ENCODE results near the gene ANKRD10.

The ANKRD10 gene

GRCh38 chr13:110866491-110867170 lies 48.2 kb downstream of the ANKRD10 start:
- ChIA-PET POLR2A (no interaction called here), CTCF (no interaction called here)
- H3K4me1 ChIP-seq (ENCODE audit: control insufficient read depth, insufficient read depth, low read length), result no peaks in the 10 kb centered on the region; the same call in 1 of the 2 replicates
- H3K4me3 ChIP-seq (ENCODE audit: low read depth, low read length), result no peak overlapping the region
- H3K36me3 ChIP-seq (ENCODE audit: control insufficient read depth in 2 of 2, insufficient read depth in 1 of 2, low read length in 2 of 2), result no peaks in the 10 kb centered on the region
- TF ChIP-seq ZNF416 (tag by site-specific recombination; IDR thresholded peaks at IDR 0.05) (no peak), ZBTB20 (tag by site-specific recombination; IDR thresholded peaks at IDR 0.05) (no peak), ZBTB11 (tag by site-specific recombination; conservative IDR thresholded peaks at IDR 0.05; ENCODE audit: low read depth) (no peak), ZNF341 (tag by site-specific recombination; IDR thresholded peaks at IDR 0.05; ENCODE audit: low read depth) (no peak), SALL2 (tag by site-specific recombination; IDR thresholded peaks at IDR 0.05; ENCODE audit: borderline replicate concordance) (no peak), ZNF777 (tag by site-specific recombination; IDR thresholded peaks at IDR 0.05; ENCODE audit: borderline replicate concordance) (no peak), ZNF549 (tag by site-specific recombination; IDR thresholded peaks at IDR 0.05) (no peak)
- no peaks in the 10 kb centered on the region for H3K9me3 ChIP-seq (ENCODE audit: control insufficient read depth, insufficient read depth, low read depth, low read length)
- no peak overlapping the region for H3K27ac ChIP-seq (ENCODE audit: extremely low read depth, low read depth, low read length)

- POLR2A ChIA-PET, result no interaction called here
- TF ChIP-seq ZNF76 (tag by site-specific recombination; IDR thresholded peaks at IDR 0.05; ENCODE audit: borderline replicate concordance, low read depth) (no peak), ZNF23 (tag by site-specific recombination; IDR thresholded peaks at IDR 0.05; ENCODE audit: borderline replicate concordance) (no peak), MEIS1 (CRISPR knock-in tag; IDR thresholded peaks at IDR 0.05; ENCODE audit: borderline replicate concordance) (no peak), ZXDB (tag by site-specific recombination; IDR thresholded peaks at IDR 0.05) (no peak)
These were observed 51.2 kb downstream of the ANKRD10 start for GRCh38 chr13:110863685-110864084.

GRCh38 chr13:110860983-110861382 lies 53.9 kb downstream of the ANKRD10 start:
- Histone ChIP-seq H3K27ac (ENCODE audit: extremely low read depth, low read depth, low read length) (no peak overlapping the region), H3K9me3 (ENCODE audit: control insufficient read depth, insufficient read depth, low read depth, low read length) (no peaks in the 10 kb centered on the region), H3K4me1 (ENCODE audit: control insufficient read depth, insufficient read depth, low read length) (no peaks in the 10 kb centered on the region), H3K4me3 (ENCODE audit: low read depth, low read length) (no peak overlapping the region), H3K36me3 (ENCODE audit: control insufficient read depth in 2 of 2, insufficient read depth in 1 of 2, low read length in 2 of 2) (no peaks in the 10 kb centered on the region)
- ChIA-PET POLR2A (no interaction called here), CTCF (no interaction called here)
- TF ChIP-seq ZNF175 (tag by site-specific recombination; IDR thresholded peaks at IDR 0.05), result no peak
- TF ChIP-seq HIC1 (tag by site-specific recombination; IDR thresholded peaks at IDR 0.05), result no peak
- TF ChIP-seq ZNF18 (tag by site-specific recombination; IDR thresholded peaks at IDR 0.05), result no peak
- no peak for TF ChIP-seq ZBTB11 (tag by site-specific recombination; conservative IDR thresholded peaks at IDR 0.05; ENCODE audit: low read depth)
- no peak for TF ChIP-seq ZNF624 (tag by site-specific recombination; IDR thresholded peaks at IDR 0.05)
- TF ChIP-seq FEZF1 (tag by site-specific recombination; IDR thresholded peaks at IDR 0.05), result no peak
- no peak for TF ChIP-seq ZNF302 (tag by site-specific recombination; IDR thresholded peaks at IDR 0.05; ENCODE audit: low read depth)
- no peak for TF ChIP-seq ZBTB1 (tag by site-specific recombination; IDR thresholded peaks at IDR 0.05)
- TF ChIP-seq ZNF473 (tag by site-specific recombination; IDR thresholded peaks at IDR 0.05), result no peak
- no peak for TF ChIP-seq ZNF677 (tag by site-specific recombination; IDR thresholded peaks at IDR 0.05)
- TF ChIP-seq PRDM1 (tag by site-specific recombination; IDR thresholded peaks at IDR 0.05), result no peak

More at GRCh38 chr13:110863685-110864084, 51.2 kb downstream of the ANKRD10 start:
- H3K4me1 ChIP-seq (ENCODE audit: control insufficient read depth, insufficient read depth, low read length), result no peaks in the 10 kb centered on the region
- CTCF ChIA-PET, result no interaction called here
- H3K4me3 ChIP-seq (ENCODE audit: low read depth, low read length), result no peak overlapping the region
- H3K9me3 ChIP-seq (ENCODE audit: control insufficient read depth, insufficient read depth, low read depth, low read length), result no peaks in the 10 kb centered on the region
- no peaks in the 10 kb centered on the region for H3K36me3 ChIP-seq (ENCODE audit: control insufficient read depth in 2 of 2, insufficient read depth in 1 of 2, low read length in 2 of 2)
- no peak overlapping the region for H3K27ac ChIP-seq (ENCODE audit: extremely low read depth, low read depth, low read length)

Data from HEK293 (cell line).